Fibroblast of gingiva (primary cell): ENCODE results near the gene PCARE.

ENCODE experiments used
- DNase-seq: peaks from one replicate; pipeline ENCODE4 v3.0.0-alpha.2; 2011; ENCODE audit warnings: low read depth

Gene PCARE

GRCh38 chr2:29035016-29035745 is 39.1 kb downstream of the PCARE start:
- no peak for DNase-seq

DNA sequence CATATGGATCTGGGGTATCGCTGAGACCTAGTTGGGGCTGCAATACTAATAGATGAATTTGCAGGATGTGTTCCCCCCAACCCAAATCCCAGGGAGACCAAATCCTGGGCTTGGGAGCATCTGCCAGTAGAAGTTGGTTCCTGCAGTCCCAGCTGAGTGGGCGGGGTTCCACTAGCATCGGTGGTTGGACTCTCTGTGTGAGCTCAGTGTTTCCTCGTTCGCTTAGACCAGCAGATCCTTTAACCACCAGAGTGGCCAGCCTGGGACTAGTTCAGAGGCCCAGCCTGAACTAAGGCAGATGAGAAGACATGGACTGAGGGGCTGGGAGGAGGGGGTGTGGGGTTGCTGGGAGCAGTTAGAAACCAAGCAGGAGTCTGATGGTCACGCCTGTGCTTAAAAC is 40.7 kb downstream of the PCARE start:
- DNase-seq, result no peak

DNA sequence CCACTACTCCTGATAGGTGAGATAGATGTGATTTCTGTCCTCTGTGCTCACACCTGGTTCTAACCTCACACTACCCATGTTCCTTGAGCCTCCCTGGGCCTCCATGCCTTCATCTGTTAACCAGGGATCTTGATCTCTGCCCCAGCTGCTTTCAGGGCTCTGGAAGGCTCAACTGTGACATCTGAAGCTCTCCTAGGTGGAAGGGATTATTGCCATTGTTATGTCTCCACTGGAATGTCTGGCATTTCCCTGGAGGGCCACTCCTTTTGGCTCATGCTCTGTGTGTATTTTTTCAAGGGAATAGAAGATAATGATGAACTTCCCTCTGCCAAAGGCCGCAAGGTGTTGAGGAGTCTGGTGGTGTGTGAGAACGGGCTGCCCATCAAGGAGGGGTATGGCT is 41.2 kb downstream of the PCARE start:
- DNase-seq, result no peak

- DNase-seq, result no peak
Observed at GRCh38 chr2:29032189-29032588, 42.1 kb downstream of the PCARE start.

DNA sequence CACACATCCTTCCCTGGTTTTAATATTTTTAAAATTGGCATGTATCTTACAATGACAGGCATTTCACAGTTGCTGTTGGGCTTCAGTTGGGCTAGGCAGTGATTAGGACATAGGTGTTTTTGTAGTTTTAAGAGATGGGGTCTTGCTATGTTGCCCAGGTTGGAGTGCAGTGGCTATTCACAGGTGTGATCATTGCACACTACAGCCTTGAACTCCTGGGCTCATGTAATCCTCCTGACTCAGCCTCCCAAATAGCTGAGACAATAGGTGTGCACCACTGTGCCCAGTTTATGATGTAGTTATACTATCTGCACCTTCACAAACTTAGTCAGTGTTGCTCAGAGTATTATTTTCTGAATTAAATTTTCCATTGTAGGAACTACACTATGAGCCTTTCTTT is 43.3 kb downstream of the PCARE start:
- DNase-seq, result no peak

- no peak for DNase-seq
Observed at GRCh38 chr2:29025711-29026110, 48.6 kb downstream of the PCARE start.

DNA sequence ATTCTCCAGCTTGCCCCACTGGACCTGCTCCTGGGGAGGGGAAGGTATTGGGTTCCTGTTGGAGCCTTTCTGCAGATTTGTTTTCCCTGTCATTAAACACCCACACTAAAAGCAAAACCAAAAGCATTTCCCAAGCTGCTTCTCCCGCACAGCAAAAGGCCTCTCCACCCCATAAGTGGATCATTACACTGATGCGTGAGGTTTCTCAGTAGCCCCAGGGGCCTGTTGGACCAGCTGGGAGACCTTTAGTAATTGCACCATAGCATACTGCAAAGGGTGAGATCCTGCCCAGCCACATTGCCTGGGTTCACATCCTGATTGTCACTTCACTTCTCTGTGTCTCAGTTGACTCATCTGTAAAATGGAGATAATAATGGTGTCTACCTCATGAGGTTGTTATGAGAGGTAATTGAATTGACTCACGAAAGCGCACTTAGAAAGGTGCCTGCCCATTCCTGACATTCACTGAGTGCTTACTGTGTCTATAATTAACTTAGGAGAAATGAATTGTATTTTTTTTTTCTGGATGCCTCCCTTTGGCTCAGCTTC is 49.4 kb downstream of the PCARE start:
- no peak for DNase-seq

DNA sequence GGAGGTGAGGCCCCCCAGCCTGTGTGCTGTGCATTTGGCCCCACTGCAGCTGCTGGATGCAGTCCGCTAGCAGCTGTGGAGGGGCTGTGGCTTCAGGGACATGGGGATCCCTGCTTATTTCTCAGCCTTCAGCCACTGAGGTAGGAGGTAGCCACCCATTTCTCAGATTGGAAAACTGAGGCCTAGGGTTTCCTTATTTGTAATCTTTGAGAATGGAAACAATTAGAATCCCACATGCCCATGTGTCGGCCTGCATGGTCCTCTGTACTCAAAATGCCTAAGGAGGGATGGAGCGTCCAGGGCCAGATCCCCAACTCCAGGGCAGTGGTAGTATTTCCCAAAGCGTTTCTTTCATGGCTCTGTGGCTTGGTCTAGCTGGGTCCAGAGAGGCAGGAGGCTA is 51.1 kb downstream of the PCARE start:
- no peak for DNase-seq

DNA sequence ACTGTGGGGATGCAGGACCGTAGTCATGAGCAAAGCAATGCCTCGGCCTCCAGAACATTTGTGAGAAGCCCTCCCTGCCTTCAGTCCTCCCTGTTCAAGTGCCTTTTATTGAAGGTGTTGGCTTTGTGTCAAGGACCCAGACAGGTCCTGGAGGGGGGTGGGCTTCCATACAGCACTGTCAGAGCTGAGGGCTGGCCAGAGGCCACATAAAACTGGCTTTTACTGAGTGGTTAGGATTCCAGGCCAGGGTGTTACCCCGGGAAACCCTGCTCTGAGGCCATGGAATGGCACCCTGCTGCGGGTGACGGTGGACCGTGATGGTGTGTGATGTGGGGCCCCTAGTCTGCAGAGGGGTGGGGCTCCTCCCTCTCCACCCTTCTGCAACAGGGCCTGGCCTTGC is 51.6 kb downstream of the PCARE start:
- DNase-seq, result no peak

DNA sequence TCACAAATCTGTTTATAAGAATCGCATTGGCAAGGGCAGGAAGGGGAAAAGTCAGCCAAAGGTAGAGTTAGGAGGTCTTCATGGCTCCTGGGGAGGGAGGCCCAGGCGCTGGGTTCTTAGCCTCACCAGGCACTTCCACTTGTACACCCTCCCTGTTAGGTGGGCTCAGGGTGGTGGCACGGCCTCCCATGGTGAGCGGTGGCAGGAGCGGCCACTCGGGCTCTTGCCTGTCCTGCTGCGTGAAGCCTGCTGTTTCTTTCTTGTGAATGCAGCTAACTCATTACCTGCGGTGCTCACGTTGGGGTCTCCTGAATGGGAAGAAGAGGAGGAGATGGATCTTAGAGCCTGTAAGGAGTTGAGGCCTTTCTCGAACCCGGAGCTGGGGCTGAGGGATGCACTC is 52.4 kb downstream of the PCARE start:
- DNase-seq, result no peak

GRCh38 chr2:29017716-29018435 is 56.4 kb downstream of the PCARE start:
- DNase-seq, result no peak

GRCh38 chr2:29016504-29016903 is 57.8 kb downstream of the PCARE start:
- DNase-seq, result no peak

- no peak for DNase-seq
Observed at GRCh38 chr2:29015701-29016470, 58.4 kb downstream of the PCARE start.

- DNase-seq, result no peak
Observed at GRCh38 chr2:29014811-29015421, 59.4 kb downstream of the PCARE start.

GRCh38 chr2:29014331-29014730 is 60.0 kb downstream of the PCARE start:
- no peak for DNase-seq

- no peak for DNase-seq
Observed at GRCh38 chr2:29013057-29013780, 61.1 kb downstream of the PCARE start.

GRCh38 chr2:29012211-29012681 is 62.1 kb downstream of the PCARE start:
- DNase-seq, result peak; percentile 53
